ENCODE measurements around the gene CD300C.

- TF ChIP-seq CTCF (IDR thresholded peaks at IDR 0.05), result no peak
- TF ChIP-seq POLR2A (IDR thresholded peaks at IDR 0.05), result no peak
Measured at GRCh38 chr17:74552037-74552436, 6.1 kb upstream of the CD300C start.

Data from body of pancreas (tissue), 4 donors.